CD4-positive, alpha-beta T cell treated with Interleukin-15 for 1 hour (primary cell): ENCODE data around the gene AGAP9.
"Not testable (repeated sequence)": the region's sequence is repeated elsewhere in the genome, so short reads cannot be mapped to it uniquely, and the experiment has no call there.

Experiments
- DNase-seq: peaks from one replicate; pipeline ENCODE4 v3.0.0-alpha.2; 2020

Gene AGAP9

GRCh38 chr10:47523475-47523874 lies at the start of gene AGAP9:
Gene AGAP9, minus strand, starts transcription at chr10:47523638. Its CDS starts 112 bp downstream, at chr10:47523526.
- DNase-seq: not testable (repeated sequence)

- not testable (repeated sequence) for DNase-seq
These were observed 47.9 kb upstream of the AGAP9 start for GRCh38 chr10:47571138-47571912.

- not testable (repeated sequence) for DNase-seq
These were observed 43.3 kb upstream of the AGAP9 start for GRCh38 chr10:47566757-47567156.

- not testable (repeated sequence) for DNase-seq
These were observed 42.8 kb upstream of the AGAP9 start for GRCh38 chr10:47566108-47566699.

- not testable (repeated sequence) for DNase-seq
These were observed 42.1 kb upstream of the AGAP9 start for GRCh38 chr10:47565517-47565920.

GRCh38 chr10:47564953-47565352 lies 41.5 kb upstream of the AGAP9 start:
- DNase-seq: not testable (repeated sequence)

- not testable (repeated sequence) for DNase-seq
These were observed 40.9 kb upstream of the AGAP9 start for GRCh38 chr10:47564318-47564717.

GRCh38 chr10:47560452-47560851 lies 37.0 kb upstream of the AGAP9 start:
- not testable (repeated sequence) for DNase-seq

- DNase-seq: not testable (repeated sequence)
These were observed 36.4 kb upstream of the AGAP9 start for GRCh38 chr10:47559718-47560308.

GRCh38 chr10:47558109-47558508 lies 34.7 kb upstream of the AGAP9 start:
- DNase-seq: peak; percentile 23

- DNase-seq: not testable (repeated sequence)
These were observed 34.2 kb upstream of the AGAP9 start for GRCh38 chr10:47557616-47558015.

- not testable (repeated sequence) for DNase-seq
These were observed 31.9 kb upstream of the AGAP9 start for GRCh38 chr10:47555334-47555733.

GRCh38 chr10:47554552-47554951 lies 31.1 kb upstream of the AGAP9 start:
- not testable (repeated sequence) for DNase-seq

- not testable (repeated sequence) for DNase-seq
These were observed 30.4 kb upstream of the AGAP9 start for GRCh38 chr10:47553860-47554247.

- peak; percentile 82 for DNase-seq
These were observed 29.9 kb upstream of the AGAP9 start for GRCh38 chr10:47553214-47553859.

- DNase-seq: peak; percentile 52
These were observed 29.3 kb upstream of the AGAP9 start for GRCh38 chr10:47552719-47553118.

- DNase-seq: not testable (repeated sequence)
These were observed 23.8 kb upstream of the AGAP9 start for GRCh38 chr10:47547286-47547685.

GRCh38 chr10:47536430-47536829 lies 13.0 kb upstream of the AGAP9 start:
- not testable (repeated sequence) for DNase-seq

GRCh38 chr10:47502313-47502712 lies 21.1 kb downstream of the AGAP9 start:
- not testable (repeated sequence) for DNase-seq

GRCh38 chr10:47494226-47494625 lies 29.2 kb downstream of the AGAP9 start:
- not testable (repeated sequence) for DNase-seq

GRCh38 chr10:47491600-47491999 lies 31.8 kb downstream of the AGAP9 start, which contains the start of gene FAM25G:
Gene FAM25G, minus strand, starts transcription at chr10:47491700. Its CDS starts 26 bp downstream, at chr10:47491674.
- DNase-seq: not testable (repeated sequence)

- DNase-seq: not testable (repeated sequence)
These were observed 33.8 kb downstream of the AGAP9 start for GRCh38 chr10:47489630-47490029.

GRCh38 chr10:47485943-47486342 lies 37.5 kb downstream of the AGAP9 start:
- DNase-seq: not testable (repeated sequence)
